NB4 (cell line): Measurements from ENCODE around the gene SERGEF.
A peak's percentile ranks its signal among the peaks of the same experiment; 100 is the strongest.

Source experiments
- DNase-seq: peaks from one replicate; pipeline ENCODE4 v3.0.0; 2010; ENCODE audit warnings: low read depth
- H3K4me3 ChIP-seq: one replicate; pipeline ENCODE4 v1.5.1; 2011; ENCODE audit warnings: mild to moderate bottlenecking, low read depth, low read length, moderate library complexity
- MYC ChIP-seq: IDR thresholded peaks from 2 replicates; pipeline ENCODE4 v1.6.1; 2011; ENCODE audit warnings: low read depth, low read length
- POLR2A ChIP-seq: IDR thresholded peaks from 2 replicates; pipeline ENCODE4 v1.6.1; 2011; ENCODE audit warnings: mild to moderate bottlenecking; ENCODE audit not compliant: insufficient read length; ENCODE audit errors: extremely low read depth
- TF ChIP-seq, protein P1 (sequence below): IDR thresholded peaks from 2 replicates; pipeline ENCODE4 v1.6.1; 2011; ENCODE audit warnings: low read depth, low read length
- TF ChIP-seq, protein P2 (sequence below): IDR thresholded peaks from one replicate; pipeline ENCODE4 v1.5.1; 2012; ENCODE audit warnings: low read depth, low read length

SERGEF gene

DNA sequence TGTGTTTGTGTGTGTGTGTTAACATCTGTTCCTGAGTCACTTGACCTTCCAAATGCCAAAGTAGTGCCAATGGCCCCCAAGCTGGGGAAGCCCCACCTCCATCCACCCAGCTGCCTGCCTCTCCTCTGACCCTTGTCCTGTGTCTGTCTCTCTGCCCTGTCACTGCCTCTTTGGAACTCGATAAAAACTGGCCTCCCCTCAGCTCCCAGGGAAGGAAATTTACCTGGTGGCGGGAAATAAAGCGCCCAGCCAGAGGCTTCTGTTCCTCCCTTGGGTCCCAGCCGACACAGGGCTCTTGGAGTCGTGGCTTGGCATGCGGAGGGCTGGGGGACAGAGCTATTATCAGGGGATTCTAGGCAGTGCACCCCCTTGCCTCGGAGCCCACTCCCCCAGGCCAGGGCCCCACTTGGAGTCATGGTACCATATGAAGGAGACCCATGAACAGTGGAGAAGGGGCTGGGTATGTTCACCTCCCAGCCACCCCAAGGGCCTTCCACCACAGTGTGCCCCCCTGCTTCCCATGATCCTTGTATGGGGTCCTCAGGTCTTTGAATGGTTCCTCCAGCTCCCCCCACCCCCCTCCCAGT is 272.1 kb downstream of the SERGEF start:
- no peak for TF ChIP-seq POLR2A
- TF ChIP-seq, protein P1, sequence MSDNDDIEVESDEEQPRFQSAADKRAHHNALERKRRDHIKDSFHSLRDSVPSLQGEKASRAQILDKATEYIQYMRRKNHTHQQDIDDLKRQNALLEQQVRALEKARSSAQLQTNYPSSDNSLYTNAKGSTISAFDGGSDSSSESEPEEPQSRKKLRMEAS = no peak
- TF ChIP-seq, protein P2, sequence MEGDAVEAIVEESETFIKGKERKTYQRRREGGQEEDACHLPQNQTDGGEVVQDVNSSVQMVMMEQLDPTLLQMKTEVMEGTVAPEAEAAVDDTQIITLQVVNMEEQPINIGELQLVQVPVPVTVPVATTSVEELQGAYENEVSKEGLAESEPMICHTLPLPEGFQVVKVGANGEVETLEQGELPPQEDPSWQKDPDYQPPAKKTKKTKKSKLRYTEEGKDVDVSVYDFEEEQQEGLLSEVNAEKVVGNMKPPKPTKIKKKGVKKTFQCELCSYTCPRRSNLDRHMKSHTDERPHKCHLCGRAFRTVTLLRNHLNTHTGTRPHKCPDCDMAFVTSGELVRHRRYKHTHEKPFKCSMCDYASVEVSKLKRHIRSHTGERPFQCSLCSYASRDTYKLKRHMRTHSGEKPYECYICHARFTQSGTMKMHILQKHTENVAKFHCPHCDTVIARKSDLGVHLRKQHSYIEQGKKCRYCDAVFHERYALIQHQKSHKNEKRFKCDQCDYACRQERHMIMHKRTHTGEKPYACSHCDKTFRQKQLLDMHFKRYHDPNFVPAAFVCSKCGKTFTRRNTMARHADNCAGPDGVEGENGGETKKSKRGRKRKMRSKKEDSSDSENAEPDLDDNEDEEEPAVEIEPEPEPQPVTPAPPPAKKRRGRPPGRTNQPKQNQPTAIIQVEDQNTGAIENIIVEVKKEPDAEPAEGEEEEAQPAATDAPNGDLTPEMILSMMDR = no peak
- TF ChIP-seq MYC = no peak
- DNase-seq = no peak
- no peak overlapping the region for H3K4me3 ChIP-seq

DNA sequence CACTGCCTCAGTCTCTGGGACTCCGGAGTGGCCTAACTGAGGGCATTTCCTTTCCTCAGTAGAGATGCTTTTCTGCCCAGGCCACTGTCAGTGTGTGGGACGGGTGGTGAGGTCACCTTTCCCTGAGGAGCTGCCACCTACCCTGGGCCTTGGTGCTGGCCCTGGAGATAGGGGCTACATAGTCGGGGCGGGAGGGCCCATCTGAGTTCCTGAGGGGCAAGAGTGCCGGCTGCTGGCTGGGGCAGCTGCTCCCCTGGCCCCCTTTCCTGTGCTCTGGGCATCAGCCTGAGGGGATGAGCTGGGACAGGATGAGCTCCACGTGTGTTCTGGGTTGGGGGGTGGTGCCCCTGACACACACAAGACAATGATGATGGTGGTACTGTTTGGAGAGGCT is 272.9 kb downstream of the SERGEF start:
- DNase-seq = no peak

DNA sequence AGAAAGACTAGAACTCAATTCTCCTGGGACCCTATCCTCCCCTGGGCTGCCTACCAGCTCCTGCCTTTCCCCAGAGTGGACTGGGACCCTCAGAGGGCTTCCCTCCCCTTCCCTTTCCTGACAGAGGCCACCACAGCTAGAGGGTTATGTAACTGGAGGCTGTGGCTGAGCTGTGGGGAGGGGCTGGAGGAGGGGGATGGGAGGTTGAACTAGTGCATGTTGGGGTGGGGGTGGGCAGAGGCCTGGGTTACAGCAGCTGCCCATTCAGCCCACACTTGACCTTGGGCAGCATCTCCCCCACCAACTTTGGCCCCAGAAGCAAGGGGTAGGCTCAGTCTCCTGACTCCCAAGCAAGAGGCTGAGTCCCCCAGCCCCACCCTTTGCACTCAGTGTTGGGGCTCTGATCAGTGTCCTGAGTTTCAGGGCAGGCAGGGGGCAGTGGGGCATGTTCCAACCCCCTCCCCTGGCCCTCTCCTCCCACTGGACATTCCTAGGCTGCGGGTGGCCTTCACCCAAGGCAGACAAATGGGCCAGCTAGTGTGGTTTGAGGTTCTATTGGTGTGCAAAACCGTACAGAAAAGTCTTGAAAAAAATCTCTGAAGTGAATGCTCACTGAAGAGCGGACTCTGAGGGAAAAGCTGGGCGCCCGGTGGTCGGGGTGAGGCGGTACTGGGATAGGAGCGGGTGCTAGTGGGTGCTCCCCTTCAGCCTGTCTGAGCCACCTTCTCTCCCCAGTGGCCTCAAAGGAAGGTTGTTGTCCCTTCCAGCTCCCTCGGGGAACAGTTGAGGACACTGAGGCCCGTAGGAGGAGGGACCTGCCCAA is 274.5 kb downstream of the SERGEF start:
- peak; percentile 46 for DNase-seq
- H3K4me3 ChIP-seq = no peak overlapping the region
- TF ChIP-seq POLR2A = no peak
- TF ChIP-seq MYC = no peak
- TF ChIP-seq, protein P1 = no peak
- TF ChIP-seq, protein P2 = no peak

More for the DNA sequence above, 272.9 kb downstream of the SERGEF start:
- TF ChIP-seq, protein P1 = no peak
- TF ChIP-seq, protein P2 = no peak
- TF ChIP-seq MYC (no peak), POLR2A (no peak)
- no peak overlapping the region for H3K4me3 ChIP-seq
